ENCODE results near the gene C12orf76.

Gene C12orf76

DNA sequence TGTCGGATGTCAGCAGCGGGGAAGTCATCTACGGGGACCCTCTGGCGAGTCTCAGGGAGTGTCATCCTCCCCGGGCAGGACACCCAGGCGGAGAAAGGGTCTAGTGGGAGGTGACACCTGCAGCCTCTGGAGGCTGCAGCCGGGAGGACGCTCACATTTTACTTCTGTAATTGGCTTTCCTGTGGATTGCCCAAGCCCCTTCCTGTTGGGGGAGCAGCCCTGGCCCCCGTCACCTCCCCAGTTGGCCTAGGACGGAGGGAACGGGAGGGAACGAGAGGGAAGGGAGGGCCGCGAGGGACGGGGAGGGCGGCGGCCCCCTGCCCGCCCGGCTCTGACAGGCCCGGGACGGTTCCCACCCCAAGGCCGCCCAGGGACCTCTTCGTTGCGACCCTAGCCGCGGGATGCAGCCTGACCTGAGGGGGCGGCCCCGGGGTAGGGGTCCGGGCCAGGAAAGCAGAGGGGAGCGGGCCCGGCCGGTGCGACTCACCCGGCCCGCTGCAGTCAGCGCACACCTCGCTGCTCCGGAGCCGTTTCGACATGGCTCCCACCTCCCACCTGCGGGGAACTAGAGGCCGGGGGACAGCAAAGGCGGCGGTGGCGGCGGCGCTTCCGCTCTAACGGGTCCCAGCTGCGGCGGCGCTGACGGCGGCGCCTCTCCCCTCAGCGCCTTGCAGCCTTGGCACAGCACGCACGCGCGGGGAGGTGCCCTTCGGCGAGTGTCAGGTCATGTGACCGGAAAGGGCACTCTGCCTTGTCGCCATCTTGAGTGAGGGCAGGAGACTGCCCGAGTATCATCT, 52.4 kb downstream of the C12orf76 start, which contains the start of gene GIT2 (continued):
- TF ChIP-seq ZNF280D (tag by site-specific recombination; IDR thresholded peaks at IDR 0.05), result no peak
- no peak for TF ChIP-seq PRDM1 (tag by site-specific recombination; IDR thresholded peaks at IDR 0.05)
- TF ChIP-seq, protein P1, sequence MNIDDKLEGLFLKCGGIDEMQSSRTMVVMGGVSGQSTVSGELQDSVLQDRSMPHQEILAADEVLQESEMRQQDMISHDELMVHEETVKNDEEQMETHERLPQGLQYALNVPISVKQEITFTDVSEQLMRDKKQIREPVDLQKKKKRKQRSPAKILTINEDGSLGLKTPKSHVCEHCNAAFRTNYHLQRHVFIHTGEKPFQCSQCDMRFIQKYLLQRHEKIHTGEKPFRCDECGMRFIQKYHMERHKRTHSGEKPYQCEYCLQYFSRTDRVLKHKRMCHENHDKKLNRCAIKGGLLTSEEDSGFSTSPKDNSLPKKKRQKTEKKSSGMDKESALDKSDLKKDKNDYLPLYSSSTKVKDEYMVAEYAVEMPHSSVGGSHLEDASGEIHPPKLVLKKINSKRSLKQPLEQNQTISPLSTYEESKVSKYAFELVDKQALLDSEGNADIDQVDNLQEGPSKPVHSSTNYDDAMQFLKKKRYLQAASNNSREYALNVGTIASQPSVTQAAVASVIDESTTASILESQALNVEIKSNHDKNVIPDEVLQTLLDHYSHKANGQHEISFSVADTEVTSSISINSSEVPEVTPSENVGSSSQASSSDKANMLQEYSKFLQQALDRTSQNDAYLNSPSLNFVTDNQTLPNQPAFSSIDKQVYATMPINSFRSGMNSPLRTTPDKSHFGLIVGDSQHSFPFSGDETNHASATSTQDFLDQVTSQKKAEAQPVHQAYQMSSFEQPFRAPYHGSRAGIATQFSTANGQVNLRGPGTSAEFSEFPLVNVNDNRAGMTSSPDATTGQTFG (tag by site-specific recombination; IDR thresholded peaks at IDR 0.05; ENCODE audit: borderline replicate concordance), result no peak
- TF ChIP-seq ZNF138 (tag by site-specific recombination; IDR thresholded peaks at IDR 0.05; ENCODE audit: borderline replicate concordance), result no peak
- no peak for TF ChIP-seq ZBTB21 (tag by site-specific recombination; IDR thresholded peaks at IDR 0.05)
- no peak for TF ChIP-seq ZNF610 (tag by site-specific recombination; IDR thresholded peaks at IDR 0.05; ENCODE audit: borderline replicate concordance)
- no peak for TF ChIP-seq FEZF1 (tag by site-specific recombination; IDR thresholded peaks at IDR 0.05)
- TF ChIP-seq ZNF211 (tag by site-specific recombination; IDR thresholded peaks at IDR 0.05; ENCODE audit: low read depth), result no peak
- 0 out of 2 replicates have a peak, but pooled peaks have one; percentile 17 for TF ChIP-seq ZNF16 (tag by site-specific recombination; IDR thresholded peaks at IDR 0.05; ENCODE audit: low read depth)
- no peak; the same call in 1 of the 2 replicates for TF ChIP-seq ZNF394 (tag by site-specific recombination; IDR thresholded peaks at IDR 0.05; ENCODE audit: borderline replicate concordance)
- TF ChIP-seq ZNF354C (tag by site-specific recombination; IDR thresholded peaks at IDR 0.05; ENCODE audit: borderline replicate concordance, low read depth), result no peak
- TF ChIP-seq ZNF596 (tag by site-specific recombination; IDR thresholded peaks at IDR 0.05), result no peak
- TF ChIP-seq KLF16 (tag by site-specific recombination; IDR thresholded peaks at IDR 0.05), result peak; percentile 89
- no peak for TF ChIP-seq ZNF416 (tag by site-specific recombination; IDR thresholded peaks at IDR 0.05)
- TF ChIP-seq ZNF654 (tag by site-specific recombination; IDR thresholded peaks at IDR 0.05; ENCODE audit: low read depth), result no peak
- TF ChIP-seq, protein P2, sequence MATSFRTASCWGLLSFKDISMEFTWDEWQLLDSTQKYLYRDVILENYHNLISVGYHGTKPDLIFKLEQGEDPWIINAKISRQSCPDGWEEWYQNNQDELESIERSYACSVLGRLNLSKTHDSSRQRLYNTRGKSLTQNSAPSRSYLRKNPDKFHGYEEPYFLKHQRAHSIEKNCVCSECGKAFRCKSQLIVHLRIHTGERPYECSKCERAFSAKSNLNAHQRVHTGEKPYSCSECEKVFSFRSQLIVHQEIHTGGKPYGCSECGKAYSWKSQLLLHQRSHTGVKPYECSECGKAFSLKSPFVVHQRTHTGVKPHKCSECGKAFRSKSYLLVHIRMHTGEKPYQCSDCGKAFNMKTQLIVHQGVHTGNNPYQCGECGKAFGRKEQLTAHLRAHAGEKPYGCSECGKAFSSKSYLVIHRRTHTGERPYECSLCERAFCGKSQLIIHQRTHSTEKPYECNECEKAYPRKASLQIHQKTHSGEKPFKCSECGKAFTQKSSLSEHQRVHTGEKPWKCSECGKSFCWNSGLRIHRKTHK (tag by site-specific recombination; IDR thresholded peaks at IDR 0.05), result no peak
- TF ChIP-seq ZBTB6 (tag by site-specific recombination; IDR thresholded peaks at IDR 0.05), result peak; percentile 66; the same call in 1 of the 2 replicates
- TF ChIP-seq, protein P3, sequence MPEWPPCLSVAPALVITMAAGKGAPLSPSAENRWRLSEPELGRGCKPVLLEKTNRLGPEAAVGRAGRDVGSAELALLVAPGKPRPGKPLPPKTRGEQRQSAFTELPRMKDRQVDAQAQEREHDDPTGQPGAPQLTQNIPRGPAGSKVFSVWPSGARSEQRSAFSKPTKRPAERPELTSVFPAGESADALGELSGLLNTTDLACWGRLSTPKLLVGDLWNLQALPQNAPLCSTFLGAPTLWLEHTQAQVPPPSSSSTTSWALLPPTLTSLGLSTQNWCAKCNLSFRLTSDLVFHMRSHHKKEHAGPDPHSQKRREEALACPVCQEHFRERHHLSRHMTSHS (tag by site-specific recombination; IDR thresholded peaks at IDR 0.05), result no peak
- TF ChIP-seq, protein P4, sequence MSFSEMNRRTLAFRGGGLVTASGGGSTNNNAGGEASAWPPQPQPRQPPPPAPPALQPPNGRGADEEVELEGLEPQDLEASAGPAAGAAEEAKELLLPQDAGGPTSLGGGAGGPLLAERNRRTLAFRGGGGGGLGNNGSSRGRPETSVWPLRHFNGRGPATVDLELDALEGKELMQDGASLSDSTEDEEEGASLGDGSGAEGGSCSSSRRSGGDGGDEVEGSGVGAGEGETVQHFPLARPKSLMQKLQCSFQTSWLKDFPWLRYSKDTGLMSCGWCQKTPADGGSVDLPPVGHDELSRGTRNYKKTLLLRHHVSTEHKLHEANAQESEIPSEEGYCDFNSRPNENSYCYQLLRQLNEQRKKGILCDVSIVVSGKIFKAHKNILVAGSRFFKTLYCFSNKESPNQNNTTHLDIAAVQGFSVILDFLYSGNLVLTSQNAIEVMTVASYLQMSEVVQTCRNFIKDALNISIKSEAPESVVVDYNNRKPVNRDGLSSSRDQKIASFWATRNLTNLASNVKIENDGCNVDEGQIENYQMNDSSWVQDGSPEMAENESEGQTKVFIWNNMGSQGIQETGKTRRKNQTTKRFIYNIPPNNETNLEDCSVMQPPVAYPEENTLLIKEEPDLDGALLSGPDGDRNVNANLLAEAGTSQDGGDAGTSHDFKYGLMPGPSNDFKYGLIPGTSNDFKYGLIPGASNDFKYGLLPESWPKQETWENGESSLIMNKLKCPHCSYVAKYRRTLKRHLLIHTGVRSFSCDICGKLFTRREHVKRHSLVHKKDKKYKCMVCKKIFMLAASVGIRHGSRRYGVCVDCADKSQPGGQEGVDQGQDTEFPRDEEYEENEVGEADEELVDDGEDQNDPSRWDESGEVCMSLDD (tag by site-specific recombination; IDR thresholded peaks at IDR 0.05), result 0 out of 2 replicates have a peak, but pooled peaks have one; percentile 44
- no peak for TF ChIP-seq ZNF114 (tag by site-specific recombination; IDR thresholded peaks at IDR 0.05)
- TF ChIP-seq ZNF2 (tag by site-specific recombination; IDR thresholded peaks at IDR 0.05), result peak; percentile 66; the same call in 1 of the 2 replicates
- no peak for TF ChIP-seq GLI2 (tag by site-specific recombination; IDR thresholded peaks at IDR 0.05; ENCODE audit: borderline replicate concordance, low read depth)
- peak; percentile 64 for TF ChIP-seq EGR2 (tag by site-specific recombination; IDR thresholded peaks at IDR 0.05; ENCODE audit: low read depth)
- no peak for TF ChIP-seq ZSCAN16 (tag by site-specific recombination; IDR thresholded peaks at IDR 0.05)
- TF ChIP-seq ZSCAN5A (tag by site-specific recombination; IDR thresholded peaks at IDR 0.05), result peak; percentile 92; the same call in 1 of the 2 replicates
